C4-2B (cell line): ENCODE results near the gene PRR5L.

Experiments
- H3K27ac ChIP-seq: fragments of 450-650 bp; 2 replicates; pipeline ENCODE4 v1.5.1; 2017
- CTCF ChIP-seq: fragments of 450-650 bp; conservative IDR thresholded peaks from 2 replicates; pipeline ENCODE4 v1.5.1; 2017; ENCODE audit warnings: mild to moderate bottlenecking
- ZFX ChIP-seq: fragments of 450-650 bp; IDR thresholded peaks from 2 replicates; pipeline ENCODE4 v1.6.1; 2017

Gene PRR5L

GRCh38 chr11:36443661-36444060 is 147.6 kb downstream of the PRR5L start:
- H3K27ac ChIP-seq: no peak overlapping the region
- TF ChIP-seq CTCF (no peak), ZFX (no peak)

- no peak overlapping the region for H3K27ac ChIP-seq
- TF ChIP-seq ZFX: no peak
- TF ChIP-seq CTCF: no peak
Observed at GRCh38 chr11:36446135-36446534, 150.0 kb downstream of the PRR5L start.

GRCh38 chr11:36447514-36447913 is 151.4 kb downstream of the PRR5L start:
- TF ChIP-seq ZFX (no peak), CTCF (no peak)
- no peak overlapping the region for H3K27ac ChIP-seq

GRCh38 chr11:36447947-36448346 is 151.9 kb downstream of the PRR5L start:
- TF ChIP-seq CTCF (no peak), ZFX (no peak)
- H3K27ac ChIP-seq: no peak overlapping the region

- H3K27ac ChIP-seq: no peak overlapping the region
- no peak for TF ChIP-seq ZFX
Observed at GRCh38 chr11:36449561-36450096, 153.5 kb downstream of the PRR5L start.

GRCh38 chr11:36450110-36450572 is 154.1 kb downstream of the PRR5L start:
- no peak for TF ChIP-seq CTCF
- no peak for TF ChIP-seq ZFX
- H3K27ac ChIP-seq: no peak overlapping the region

GRCh38 chr11:36451045-36451444 is 155.0 kb downstream of the PRR5L start:
- no peak overlapping the region for H3K27ac ChIP-seq
- no peak for TF ChIP-seq ZFX
- no peak for TF ChIP-seq CTCF

GRCh38 chr11:36451681-36452080 is 155.6 kb downstream of the PRR5L start:
- TF ChIP-seq ZFX: no peak
- TF ChIP-seq CTCF: no peak
- no peak overlapping the region for H3K27ac ChIP-seq
